GDM1 (cell line): ENCODE measurements around the gene DIS3L2.
"Not testable (repeated sequence)": the region's sequence is repeated elsewhere in the genome, so short reads cannot be mapped to it uniquely, and the experiment has no call there.

Experiments
- DNase-seq: peaks from one replicate; lab custom pipeline; 2025; lab: John Stamatoyannopoulos, UW

Gene DIS3L2

DNA sequence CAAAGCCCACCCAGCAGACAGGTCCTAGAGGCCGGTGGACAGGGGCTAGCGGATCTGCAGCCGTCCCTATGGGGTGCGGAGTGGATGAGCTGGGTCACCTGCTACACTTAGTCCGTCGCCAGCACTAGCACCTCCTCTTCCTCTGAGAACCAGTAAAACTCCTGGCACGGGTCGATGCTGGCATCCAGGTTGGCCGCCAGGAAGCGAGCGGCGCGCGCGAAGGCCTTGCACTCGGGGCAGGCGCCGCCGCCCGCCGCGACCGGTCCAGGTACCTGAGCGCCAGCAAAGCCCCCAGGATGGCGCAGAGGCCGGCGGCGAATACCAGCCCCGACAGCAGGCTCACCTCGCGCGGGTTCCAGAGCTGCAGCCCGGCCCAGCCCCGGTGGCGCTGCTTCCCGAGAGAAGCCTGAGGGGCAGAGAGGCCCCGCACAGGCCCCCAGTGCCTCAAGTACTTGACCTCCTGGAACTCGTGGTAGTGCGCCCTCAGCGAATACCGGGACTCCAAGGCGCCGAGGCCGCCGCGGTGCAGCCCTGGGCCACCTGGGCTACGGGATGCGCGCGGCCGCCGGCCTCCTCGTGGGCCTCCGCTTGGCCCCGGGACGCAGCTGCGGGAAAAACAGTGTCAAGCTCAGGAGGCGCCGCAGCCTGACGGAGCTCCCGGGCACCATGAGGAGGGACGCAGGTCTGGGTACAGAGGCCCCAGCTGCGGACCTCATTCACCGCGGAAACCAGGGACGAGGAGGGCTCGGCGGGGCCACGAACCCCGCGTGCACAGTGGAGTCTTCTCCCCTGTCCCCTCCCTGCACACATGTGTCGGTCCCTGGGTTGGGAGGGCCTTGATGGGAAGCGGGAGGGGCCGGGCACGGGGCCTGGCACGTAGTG, 389.5 kb downstream of the DIS3L2 start:
- DNase-seq = no peak

GRCh38 chr2:232351686-232352510, 390.4 kb downstream of the DIS3L2 start:
- DNase-seq = no peak

GRCh38 chr2:232352511-232353091, 391.1 kb downstream of the DIS3L2 start:
- DNase-seq = no peak

DNA sequence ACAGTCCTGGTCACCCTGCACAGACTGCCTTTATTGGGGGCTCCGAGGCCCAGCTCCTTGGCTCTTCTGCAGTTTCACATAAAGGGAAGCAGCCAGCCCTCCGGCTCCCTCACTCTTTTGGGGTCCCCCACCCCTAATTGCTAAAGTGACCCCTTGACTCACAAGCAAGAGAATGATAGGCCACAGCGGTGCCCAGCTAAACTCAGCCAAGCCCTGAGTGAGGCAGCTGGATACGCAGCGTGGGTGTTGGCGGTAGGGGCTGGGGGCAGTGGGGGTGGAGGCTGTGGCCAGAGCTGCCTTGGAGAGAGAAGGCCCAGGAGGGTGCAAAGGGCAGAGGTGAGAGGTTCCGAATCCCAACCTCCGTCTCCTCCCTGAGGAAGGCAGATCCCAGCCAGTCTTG, 391.6 kb downstream of the DIS3L2 start:
- no peak for DNase-seq

GRCh38 chr2:232353660-232354059, 392.1 kb downstream of the DIS3L2 start:
- DNase-seq = no peak

DNA sequence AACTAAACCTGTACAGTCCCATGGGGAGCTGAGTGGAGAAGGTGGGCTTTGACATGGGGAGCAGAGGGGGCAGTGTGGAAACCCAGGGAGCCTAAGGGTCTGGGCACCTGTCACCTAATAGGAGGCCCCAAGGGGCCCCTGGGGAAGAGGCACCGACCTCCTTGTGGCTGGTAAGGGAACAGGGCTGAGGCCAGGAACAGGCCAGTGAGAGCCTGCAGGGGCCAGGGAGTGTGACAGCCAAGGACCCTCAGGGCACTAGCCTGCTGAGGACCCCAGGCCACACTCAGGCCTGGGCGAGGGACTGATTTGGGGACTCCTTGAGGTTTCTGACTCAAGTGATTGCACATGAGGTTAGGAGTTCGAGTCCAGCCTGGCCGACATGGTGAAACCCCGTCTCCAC, 392.6 kb downstream of the DIS3L2 start:
- no peak for DNase-seq

DNA sequence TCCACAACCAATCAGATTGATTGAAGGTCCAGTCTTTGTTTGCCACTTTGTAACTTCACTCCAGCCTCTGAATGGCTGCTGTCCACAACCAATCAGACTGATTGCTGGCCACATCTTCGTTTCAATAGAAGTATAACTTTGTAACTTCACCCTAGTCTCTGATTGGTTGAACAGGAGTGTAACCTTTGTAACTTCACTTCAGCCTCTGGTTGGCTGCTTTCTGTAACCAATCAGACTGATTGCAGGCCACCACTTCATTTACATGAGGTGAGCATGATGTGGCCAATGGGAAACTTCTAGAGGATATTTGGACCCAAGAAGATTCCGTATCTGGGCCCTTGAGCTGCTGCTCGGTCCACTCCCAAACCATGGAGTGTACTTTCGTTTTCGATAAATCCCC, 400.1 kb downstream of the DIS3L2 start:
- no peak for DNase-seq

DNA sequence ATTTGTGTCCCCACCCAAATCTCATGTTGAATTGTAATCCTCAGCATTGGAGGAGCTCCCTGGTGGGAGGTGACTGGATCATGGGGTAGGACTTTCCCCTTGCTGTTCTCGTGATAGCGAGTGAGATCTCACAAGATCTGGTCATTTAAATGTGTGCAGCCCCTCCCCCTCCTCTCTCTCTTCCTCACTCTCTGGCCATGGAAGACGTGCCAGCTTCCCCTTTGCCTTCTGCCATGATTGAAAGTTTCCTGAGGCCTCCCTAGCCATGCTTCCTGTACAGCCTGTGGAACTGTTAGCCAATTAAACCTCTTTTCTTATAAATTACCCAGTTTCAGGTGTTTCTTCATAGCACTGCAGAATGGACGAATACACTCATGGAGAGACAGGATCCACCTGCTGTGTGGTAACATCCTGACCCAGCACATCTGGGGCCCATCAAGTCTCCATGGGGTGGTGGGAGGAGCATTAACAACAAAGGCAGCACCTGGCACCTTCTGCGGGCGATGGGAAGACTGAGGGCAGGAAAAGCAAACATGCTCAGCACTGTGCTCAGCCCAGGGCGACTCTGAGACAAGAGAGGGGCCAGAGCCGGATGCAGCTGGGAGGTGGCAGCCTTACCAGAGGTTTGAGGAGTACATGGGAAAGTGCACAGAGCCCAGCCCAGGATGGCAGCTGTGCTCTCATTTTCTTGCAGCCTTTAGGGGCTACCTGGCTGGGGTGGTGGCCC, 400.8 kb downstream of the DIS3L2 start:
- no peak for DNase-seq

DNA sequence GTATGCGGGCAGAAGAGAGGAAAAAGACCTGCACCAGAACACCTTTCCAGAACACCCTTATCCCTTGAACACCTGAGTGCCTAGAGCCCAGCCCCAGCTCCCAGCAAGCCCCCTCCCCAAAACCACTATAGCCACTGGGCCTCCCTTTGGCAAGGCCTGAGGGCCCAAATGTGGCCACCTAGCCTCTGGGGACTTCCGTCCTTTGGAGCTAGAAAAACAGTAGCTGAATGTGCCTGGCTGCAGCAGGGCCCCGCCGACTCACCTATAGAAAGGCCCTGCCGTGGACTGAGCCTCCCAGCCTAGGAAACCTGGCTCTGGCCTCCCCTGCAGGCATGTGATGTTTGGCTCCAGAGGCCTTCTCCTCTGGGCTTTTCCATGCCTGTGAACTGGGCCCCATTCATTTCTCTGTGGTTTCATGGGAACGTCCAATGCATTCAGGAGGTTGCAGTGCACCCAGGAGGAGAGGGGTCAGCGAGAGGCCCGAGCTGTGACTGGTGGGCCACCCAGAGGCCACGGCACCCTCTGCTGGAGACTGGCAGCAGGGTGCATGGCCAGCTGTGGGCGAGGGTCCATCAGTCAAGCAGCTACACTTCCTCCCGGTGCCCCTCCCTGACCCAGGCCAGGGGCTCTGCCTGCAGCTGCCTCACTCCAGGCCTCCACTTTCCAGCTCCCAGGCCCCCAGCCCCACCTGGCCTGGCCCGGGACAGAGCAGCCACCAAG, 401.7 kb downstream of the DIS3L2 start:
- not testable (repeated sequence) for DNase-seq

GRCh38 chr2:232363784-232364615, 402.5 kb downstream of the DIS3L2 start:
- peak; percentile 11 for DNase-seq

GRCh38 chr2:232364806-232365594, 403.5 kb downstream of the DIS3L2 start:
- DNase-seq = peak; percentile 71

DNA sequence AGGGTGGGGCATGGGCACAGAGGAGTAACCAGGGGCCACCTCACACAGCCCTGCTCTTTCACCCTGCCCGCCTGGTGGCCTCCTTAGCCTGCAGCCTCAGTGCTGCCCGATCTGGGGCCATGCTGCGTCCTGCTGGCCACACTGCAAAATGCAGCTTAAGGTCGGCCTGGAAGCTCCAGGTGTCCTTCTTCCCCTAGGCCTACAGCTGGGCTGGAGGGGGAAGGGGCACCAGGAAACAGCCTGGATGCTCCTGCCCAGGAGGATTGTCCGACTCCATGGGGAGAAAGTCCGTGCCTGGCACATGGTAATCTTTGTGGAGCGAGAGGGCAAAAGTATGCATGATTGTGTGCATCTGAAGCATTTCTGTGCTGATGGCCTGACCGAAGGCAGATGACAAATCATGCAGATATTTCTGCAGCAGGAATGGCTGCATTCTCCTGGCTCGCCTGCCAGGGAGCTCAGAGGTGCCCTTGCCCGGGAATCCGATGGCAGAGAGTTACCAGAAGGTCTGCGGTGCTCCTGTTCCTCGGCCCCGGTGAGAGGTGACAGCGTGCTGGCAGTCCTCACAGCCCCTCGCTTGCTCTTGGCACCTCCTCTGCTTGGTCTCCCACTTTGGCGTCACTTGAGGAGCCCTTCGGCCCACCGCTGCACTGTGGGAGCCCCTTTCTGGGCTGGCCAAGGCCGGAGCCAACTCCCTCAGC, 404.3 kb downstream of the DIS3L2 start:
- DNase-seq = no peak

- DNase-seq = not testable (repeated sequence)
These were observed 404.9 kb downstream of the DIS3L2 start for GRCh38 chr2:232366461-232366860.

- DNase-seq = no peak
These were observed 405.5 kb downstream of the DIS3L2 start for GRCh38 chr2:232367016-232367415.

- no peak for DNase-seq
These were observed 406.2 kb downstream of the DIS3L2 start for GRCh38 chr2:232367591-232368233.

GRCh38 chr2:232368311-232368731, 406.8 kb downstream of the DIS3L2 start:
- DNase-seq = no peak

DNA sequence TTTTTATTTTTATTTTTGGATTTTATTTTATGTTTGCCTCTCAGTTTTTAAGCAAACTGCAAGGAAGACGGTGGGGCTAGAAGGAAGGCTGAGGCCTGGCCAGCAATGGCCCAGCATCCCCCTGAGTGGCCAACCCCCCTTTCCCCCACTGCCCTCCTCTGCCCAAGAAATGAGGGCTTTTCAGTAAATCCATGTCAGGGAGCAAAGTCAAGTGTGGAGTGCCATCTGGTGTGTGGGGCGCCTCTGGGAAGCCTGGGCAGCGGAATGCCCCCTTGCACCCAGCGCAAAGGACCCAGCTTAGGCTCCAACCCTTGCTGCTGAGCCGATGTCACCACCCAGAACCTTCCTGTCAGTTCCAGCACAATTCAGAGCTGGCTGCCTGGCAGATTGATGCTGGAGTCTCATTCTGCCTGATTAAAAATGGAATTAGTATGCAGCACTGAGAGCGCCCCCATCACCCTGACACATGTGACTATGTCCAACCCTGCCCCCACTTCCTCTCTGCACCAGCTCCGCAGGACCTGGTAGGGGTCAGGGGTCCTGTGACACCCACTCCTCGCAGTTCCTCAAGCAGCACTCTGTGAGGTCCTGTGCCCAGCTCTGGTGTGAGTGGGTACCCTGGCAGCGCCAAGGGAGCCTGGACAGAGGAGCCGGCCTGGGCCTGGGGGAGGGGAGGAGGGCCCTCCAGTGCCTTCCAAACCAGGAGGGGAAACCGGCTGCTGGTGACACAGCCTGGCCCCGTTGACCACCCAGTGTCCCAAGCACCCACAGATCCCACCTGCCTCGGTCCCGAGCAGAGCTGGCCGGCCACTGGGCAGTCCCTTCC, 407.8 kb downstream of the DIS3L2 start:
- DNase-seq = no peak
